H1 (cell line): ENCODE results near the gene EGFL6.

Experiments used
- ASH2L ChIP-seq: fragments of 200-600, 300-600 bp; sonication (generic); IDR thresholded peaks from one replicate; pipeline ENCODE4 v1.7.1; 2017; ENCODE audit warnings: low read length
- EP300 ChIP-seq, 2 experiments: IDR thresholded peaks; 1 replicate in 1 of 2; 2 replicates in 1 of 2; pipeline ENCODE4 v1.6.1; 2011 to 2012; ENCODE audit warnings: low read depth in 2 of 2, low read length in 2 of 2, mild to moderate bottlenecking in 2 of 2, borderline replicate concordance in 1 of 2, inconsistent platforms in 1 of 2, moderate library complexity in 1 of 2
- EZH2 ChIP-seq: fragments of 200-600 bp; sonication (generic); IDR thresholded peaks from 2 replicates; pipeline ENCODE4 v1.7.1; 2012; ENCODE audit warnings: low read depth, mild to moderate bottlenecking, moderate library complexity, low read length, inconsistent platforms; ENCODE audit not compliant: severe bottlenecking
- HDAC2 ChIP-seq, 2 experiments: fragments of 300-600 bp in 1 of 2; sonication (generic) in 1 of 2; IDR thresholded peaks; 2 replicates each; pipeline ENCODE4 v1.6.1; 2011 to 2012; ENCODE audit warnings: low read depth in 2 of 2, low read length in 2 of 2, mild to moderate bottlenecking in 2 of 2, moderate library complexity in 2 of 2, borderline replicate concordance in 1 of 2, inconsistent platforms in 1 of 2
- NRF1 ChIP-seq: IDR thresholded peaks from 2 replicates; pipeline ENCODE4 v1.6.1; 2011; ENCODE audit warnings: mild to moderate bottlenecking, low read depth, low read length, improper control_type of control experiment
- PHF8 ChIP-seq: fragments of 200-600 bp; sonication (generic); conservative IDR thresholded peaks from 2 replicates; pipeline ENCODE4 v1.7.1; 2012; ENCODE audit warnings: low read depth, mild to moderate bottlenecking, inconsistent platforms, low read length, moderate library complexity
- POLR2A ChIP-seq, 2 experiments: IDR thresholded peaks; 1 replicate in 1 of 2; 2 replicates in 1 of 2; pipeline ENCODE4 v1.6.1; 2011; ENCODE audit warnings: low read depth in 2 of 2, low read length in 2 of 2, mild to moderate bottlenecking in 2 of 2; ENCODE audit errors: control extremely low read depth in 1 of 2
- RFX5 ChIP-seq: IDR thresholded peaks from 2 replicates; pipeline ENCODE4 v1.6.1; 2011; ENCODE audit warnings: low read depth, low read length, improper control_type of control experiment, borderline replicate concordance
- SRF ChIP-seq: IDR thresholded peaks from 2 replicates; pipeline ENCODE4 v1.6.1; 2011; ENCODE audit warnings: mild to moderate bottlenecking, low read depth, low read length, moderate library complexity
- ZNF274 ChIP-seq: IDR thresholded peaks from 2 replicates; pipeline ENCODE4 v1.7.0; 2012; ENCODE audit warnings: low read length, borderline replicate concordance; ENCODE audit errors: extremely low read depth
- TF ChIP-seq, protein P1 (sequence below), 3 experiments: IDR thresholded peaks; 1 replicate in 2 of 3; 2 replicates in 1 of 3; pipeline versions ENCODE4 v1.5.1 to v1.6.1; 2011; ENCODE audit warnings: low read length in 3 of 3, mild to moderate bottlenecking in 3 of 3, inconsistent platforms in 2 of 3, low read depth in 1 of 3, moderate library complexity in 1 of 3; ENCODE audit not compliant: insufficient read depth in 1 of 3; ENCODE audit errors: control extremely low read depth in 1 of 3
- TF ChIP-seq, protein P2 (sequence below): fragments of 300-600 bp; sonication (generic); IDR thresholded peaks from 2 replicates; pipeline ENCODE4 v1.7.1; 2012; ENCODE audit warnings: low read length, moderate library complexity, mild to moderate bottlenecking, inconsistent platforms; ENCODE audit not compliant: insufficient replicate concordance

DNA sequence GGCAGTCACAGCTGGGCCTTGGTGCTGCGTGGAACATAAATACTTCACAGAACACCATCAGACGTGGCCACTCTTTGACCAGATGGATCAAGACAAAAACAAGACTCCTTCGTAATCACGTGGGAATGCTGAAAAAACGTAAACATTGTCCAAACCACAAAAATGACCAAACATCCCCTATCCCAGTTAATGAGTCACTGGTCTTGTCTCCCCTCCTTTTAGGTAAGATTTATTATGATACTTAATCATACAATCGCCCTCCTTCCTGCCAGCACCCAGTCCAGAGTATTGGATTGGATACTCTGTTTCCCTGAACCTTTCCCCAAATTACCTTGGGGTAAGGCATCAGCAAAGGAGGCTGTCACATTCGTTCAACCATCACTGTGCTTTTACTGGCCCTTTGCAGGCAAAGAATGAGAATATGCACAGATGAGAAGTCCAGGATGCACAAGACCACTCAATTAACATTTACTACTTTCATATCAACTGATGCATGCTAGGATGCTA, 82.9 kb downstream of the EGFL6 start:
- TF ChIP-seq, protein P1, sequence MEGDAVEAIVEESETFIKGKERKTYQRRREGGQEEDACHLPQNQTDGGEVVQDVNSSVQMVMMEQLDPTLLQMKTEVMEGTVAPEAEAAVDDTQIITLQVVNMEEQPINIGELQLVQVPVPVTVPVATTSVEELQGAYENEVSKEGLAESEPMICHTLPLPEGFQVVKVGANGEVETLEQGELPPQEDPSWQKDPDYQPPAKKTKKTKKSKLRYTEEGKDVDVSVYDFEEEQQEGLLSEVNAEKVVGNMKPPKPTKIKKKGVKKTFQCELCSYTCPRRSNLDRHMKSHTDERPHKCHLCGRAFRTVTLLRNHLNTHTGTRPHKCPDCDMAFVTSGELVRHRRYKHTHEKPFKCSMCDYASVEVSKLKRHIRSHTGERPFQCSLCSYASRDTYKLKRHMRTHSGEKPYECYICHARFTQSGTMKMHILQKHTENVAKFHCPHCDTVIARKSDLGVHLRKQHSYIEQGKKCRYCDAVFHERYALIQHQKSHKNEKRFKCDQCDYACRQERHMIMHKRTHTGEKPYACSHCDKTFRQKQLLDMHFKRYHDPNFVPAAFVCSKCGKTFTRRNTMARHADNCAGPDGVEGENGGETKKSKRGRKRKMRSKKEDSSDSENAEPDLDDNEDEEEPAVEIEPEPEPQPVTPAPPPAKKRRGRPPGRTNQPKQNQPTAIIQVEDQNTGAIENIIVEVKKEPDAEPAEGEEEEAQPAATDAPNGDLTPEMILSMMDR (IDR thresholded peaks at IDR 0.05; ENCODE audit: control extremely low read depth in 1 of 3, insufficient read depth in 1 of 3, low read depth in 1 of 3, low read length in 3 of 3), result no peak
- TF ChIP-seq, protein P2, sequence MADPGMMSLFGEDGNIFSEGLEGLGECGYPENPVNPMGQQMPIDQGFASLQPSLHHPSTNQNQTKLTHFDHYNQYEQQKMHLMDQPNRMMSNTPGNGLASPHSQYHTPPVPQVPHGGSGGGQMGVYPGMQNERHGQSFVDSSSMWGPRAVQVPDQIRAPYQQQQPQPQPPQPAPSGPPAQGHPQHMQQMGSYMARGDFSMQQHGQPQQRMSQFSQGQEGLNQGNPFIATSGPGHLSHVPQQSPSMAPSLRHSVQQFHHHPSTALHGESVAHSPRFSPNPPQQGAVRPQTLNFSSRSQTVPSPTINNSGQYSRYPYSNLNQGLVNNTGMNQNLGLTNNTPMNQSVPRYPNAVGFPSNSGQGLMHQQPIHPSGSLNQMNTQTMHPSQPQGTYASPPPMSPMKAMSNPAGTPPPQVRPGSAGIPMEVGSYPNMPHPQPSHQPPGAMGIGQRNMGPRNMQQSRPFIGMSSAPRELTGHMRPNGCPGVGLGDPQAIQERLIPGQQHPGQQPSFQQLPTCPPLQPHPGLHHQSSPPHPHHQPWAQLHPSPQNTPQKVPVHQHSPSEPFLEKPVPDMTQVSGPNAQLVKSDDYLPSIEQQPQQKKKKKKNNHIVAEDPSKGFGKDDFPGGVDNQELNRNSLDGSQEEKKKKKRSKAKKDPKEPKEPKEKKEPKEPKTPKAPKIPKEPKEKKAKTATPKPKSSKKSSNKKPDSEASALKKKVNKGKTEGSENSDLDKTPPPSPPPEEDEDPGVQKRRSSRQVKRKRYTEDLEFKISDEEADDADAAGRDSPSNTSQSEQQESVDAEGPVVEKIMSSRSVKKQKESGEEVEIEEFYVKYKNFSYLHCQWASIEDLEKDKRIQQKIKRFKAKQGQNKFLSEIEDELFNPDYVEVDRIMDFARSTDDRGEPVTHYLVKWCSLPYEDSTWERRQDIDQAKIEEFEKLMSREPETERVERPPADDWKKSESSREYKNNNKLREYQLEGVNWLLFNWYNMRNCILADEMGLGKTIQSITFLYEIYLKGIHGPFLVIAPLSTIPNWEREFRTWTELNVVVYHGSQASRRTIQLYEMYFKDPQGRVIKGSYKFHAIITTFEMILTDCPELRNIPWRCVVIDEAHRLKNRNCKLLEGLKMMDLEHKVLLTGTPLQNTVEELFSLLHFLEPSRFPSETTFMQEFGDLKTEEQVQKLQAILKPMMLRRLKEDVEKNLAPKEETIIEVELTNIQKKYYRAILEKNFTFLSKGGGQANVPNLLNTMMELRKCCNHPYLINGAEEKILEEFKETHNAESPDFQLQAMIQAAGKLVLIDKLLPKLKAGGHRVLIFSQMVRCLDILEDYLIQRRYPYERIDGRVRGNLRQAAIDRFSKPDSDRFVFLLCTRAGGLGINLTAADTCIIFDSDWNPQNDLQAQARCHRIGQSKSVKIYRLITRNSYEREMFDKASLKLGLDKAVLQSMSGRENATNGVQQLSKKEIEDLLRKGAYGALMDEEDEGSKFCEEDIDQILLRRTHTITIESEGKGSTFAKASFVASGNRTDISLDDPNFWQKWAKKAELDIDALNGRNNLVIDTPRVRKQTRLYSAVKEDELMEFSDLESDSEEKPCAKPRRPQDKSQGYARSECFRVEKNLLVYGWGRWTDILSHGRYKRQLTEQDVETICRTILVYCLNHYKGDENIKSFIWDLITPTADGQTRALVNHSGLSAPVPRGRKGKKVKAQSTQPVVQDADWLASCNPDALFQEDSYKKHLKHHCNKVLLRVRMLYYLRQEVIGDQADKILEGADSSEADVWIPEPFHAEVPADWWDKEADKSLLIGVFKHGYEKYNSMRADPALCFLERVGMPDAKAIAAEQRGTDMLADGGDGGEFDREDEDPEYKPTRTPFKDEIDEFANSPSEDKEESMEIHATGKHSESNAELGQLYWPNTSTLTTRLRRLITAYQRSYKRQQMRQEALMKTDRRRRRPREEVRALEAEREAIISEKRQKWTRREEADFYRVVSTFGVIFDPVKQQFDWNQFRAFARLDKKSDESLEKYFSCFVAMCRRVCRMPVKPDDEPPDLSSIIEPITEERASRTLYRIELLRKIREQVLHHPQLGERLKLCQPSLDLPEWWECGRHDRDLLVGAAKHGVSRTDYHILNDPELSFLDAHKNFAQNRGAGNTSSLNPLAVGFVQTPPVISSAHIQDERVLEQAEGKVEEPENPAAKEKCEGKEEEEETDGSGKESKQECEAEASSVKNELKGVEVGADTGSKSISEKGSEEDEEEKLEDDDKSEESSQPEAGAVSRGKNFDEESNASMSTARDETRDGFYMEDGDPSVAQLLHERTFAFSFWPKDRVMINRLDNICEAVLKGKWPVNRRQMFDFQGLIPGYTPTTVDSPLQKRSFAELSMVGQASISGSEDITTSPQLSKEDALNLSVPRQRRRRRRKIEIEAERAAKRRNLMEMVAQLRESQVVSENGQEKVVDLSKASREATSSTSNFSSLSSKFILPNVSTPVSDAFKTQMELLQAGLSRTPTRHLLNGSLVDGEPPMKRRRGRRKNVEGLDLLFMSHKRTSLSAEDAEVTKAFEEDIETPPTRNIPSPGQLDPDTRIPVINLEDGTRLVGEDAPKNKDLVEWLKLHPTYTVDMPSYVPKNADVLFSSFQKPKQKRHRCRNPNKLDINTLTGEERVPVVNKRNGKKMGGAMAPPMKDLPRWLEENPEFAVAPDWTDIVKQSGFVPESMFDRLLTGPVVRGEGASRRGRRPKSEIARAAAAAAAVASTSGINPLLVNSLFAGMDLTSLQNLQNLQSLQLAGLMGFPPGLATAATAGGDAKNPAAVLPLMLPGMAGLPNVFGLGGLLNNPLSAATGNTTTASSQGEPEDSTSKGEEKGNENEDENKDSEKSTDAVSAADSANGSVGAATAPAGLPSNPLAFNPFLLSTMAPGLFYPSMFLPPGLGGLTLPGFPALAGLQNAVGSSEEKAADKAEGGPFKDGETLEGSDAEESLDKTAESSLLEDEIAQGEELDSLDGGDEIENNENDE, result no peak
- TF ChIP-seq EP300 (IDR thresholded peaks at IDR 0.05; ENCODE audit: borderline replicate concordance in 1 of 2, low read depth in 2 of 2, low read length in 2 of 2), result no peak
- no peak for TF ChIP-seq NRF1
- TF ChIP-seq EZH2, result no peak
- TF ChIP-seq POLR2A (IDR thresholded peaks at IDR 0.05; ENCODE audit: control extremely low read depth in 1 of 2, low read depth in 2 of 2, low read length in 2 of 2), result no peak
- no peak for TF ChIP-seq PHF8
- TF ChIP-seq HDAC2 (IDR thresholded peaks at IDR 0.05; ENCODE audit: borderline replicate concordance in 1 of 2, low read depth in 2 of 2, low read length in 2 of 2), result no peak
- TF ChIP-seq ASH2L, result no peak
- no peak for TF ChIP-seq SRF
- TF ChIP-seq ZNF274, result no peak
- no peak for TF ChIP-seq RFX5
